Smooth muscle cell (in vitro differentiated cells): ENCODE data around the gene EVC. TPM values are rescaled to one million over a fixed set of nuclear protein-coding genes. Genes with fewer than 3 reads are reported as not detected.

Experiments used
- DNase-seq: peaks from one replicate; lab custom pipeline; 2025; ENCODE audit not compliant: unreplicated experiment; lab: John Stamatoyannopoulos, UW
- H2AFZ ChIP-seq: fragments of 200-600 bp; sonication (generic); 2 replicates; pipeline ENCODE4 v1.6.0; 2016; ENCODE audit warnings: antibody characterized with exemption, low read depth, mild to moderate bottlenecking
- H3F3A ChIP-seq: fragments of 200-600 bp; sonication (generic); 2 replicates; pipeline ENCODE4 v1.6.0; 2017; ENCODE audit warnings: antibody characterized with exemption, low read depth
- H3K27ac ChIP-seq: fragments of 200-600 bp; sonication (generic); 2 replicates; pipeline ENCODE4 v1.5.1; 2016; ENCODE audit warnings: low read depth, mild to moderate bottlenecking
- H3K27me3 ChIP-seq: fragments of 200-600 bp; sonication (generic); 2 replicates; pipeline ENCODE4 v1.6.1; 2016; ENCODE audit warnings: low read depth, mild to moderate bottlenecking
- H3K36me3 ChIP-seq: fragments of 200-600 bp; sonication (generic); 2 replicates; pipeline ENCODE4 v1.5.1; 2016; ENCODE audit warnings: low read depth
- H3K4me1 ChIP-seq: fragments of 200-600 bp; sonication (generic); 2 replicates; pipeline ENCODE4 v1.5.1; 2016; ENCODE audit warnings: low read depth
- H3K4me2 ChIP-seq: fragments of 200-600 bp; sonication (generic); 2 replicates; pipeline ENCODE4 v1.6.0; 2016; ENCODE audit warnings: mild to moderate bottlenecking
- H3K4me3 ChIP-seq: fragments of 200-600 bp; sonication (generic); 2 replicates; pipeline ENCODE4 v1.5.1; 2016; ENCODE audit warnings: mild to moderate bottlenecking
- H3K79me2 ChIP-seq: fragments of 200-600 bp; sonication (generic); 2 replicates; pipeline ENCODE4 v1.6.0; 2016; ENCODE audit warnings: low read depth, mild to moderate bottlenecking
- H3K9ac ChIP-seq: fragments of 200-600 bp; sonication (generic); 2 replicates; pipeline ENCODE4 v1.6.0; 2016; ENCODE audit warnings: low read depth
- H3K9me3 ChIP-seq: fragments of 200-600 bp; sonication (generic); replicated peaks from 2 replicates; pipeline ENCODE4 v1.5.1; 2016; ENCODE audit warnings: low read depth
- H4K20me1 ChIP-seq: fragments of 200-600 bp; sonication (generic); 2 replicates; pipeline ENCODE4 v1.6.0; 2016; ENCODE audit warnings: low read depth
- WGBS: methylation state at CpG from one replicate; pipeline ENCODE4 v1.1.7; 2016; ENCODE audit warnings: low lambda C conversion rate; 5-methylcytosine and 5-hydroxymethylcytosine counted together
- polyA plus RNA-seq: library from polyadenylated mRNA; unstranded; fragments of >200 nt; fragmentation: Nextera tagmentation; extraction: Ambion mirVana; gene quantifications from 2 replicates; pipeline ENCODE4 v1.2.1, GENCODE V29; 2016
- total RNA-seq: library from RNA; depleted of rRNA; stranded (reverse); fragments of >200 nt; gene quantifications from 2 replicates; pipeline ENCODE4 v1.2.3, GENCODE V29; 2014
- TF ChIP-seq, protein P1 (sequence below): fragments of 200-600 bp; sonication (generic); IDR thresholded peaks from 2 replicates; pipeline ENCODE4 v1.5.1; 2017; ENCODE audit warnings: borderline replicate concordance, mild to moderate bottlenecking, antibody characterized with exemption; ENCODE audit not compliant: insufficient read depth, poor library complexity, severe bottlenecking

Gene EVC
- total and polyA plus RNA-seq, 2 experiments from 2014 or later = 7.5 to 15.5 TPM

DNA sequence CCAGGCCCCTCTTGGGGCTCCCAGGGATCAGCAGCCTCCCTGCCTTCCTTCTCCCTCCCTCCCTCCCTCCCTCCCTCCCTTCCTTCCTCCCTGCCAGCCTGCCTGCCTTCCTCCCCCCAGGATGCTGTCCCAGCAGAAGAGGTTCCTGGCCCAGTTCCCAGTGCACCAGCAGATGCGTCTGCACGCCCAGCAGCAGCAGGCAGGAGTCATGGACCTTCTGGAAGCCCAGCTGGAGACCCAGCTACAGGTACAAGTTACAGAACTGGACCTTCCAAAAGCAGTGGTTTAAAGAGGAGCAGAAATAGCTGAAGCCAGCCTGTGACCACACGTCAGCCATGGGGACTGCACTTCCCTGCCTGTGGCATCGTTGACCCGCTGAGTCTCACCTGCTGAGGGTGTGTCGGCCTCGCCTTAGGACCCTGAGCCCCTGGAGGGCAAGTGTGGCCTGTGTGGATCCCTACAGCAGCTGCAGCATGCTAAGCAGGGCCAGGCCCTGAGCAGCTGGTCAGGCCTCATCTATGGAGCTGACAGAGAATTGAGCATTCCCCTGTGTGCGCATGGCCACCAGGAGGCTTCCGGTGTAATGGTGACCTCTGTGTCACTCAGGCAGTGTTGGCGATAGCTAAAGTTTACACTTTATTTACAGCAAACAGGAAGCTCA lies 97.2 kb downstream of the EVC start:
- Histone ChIP-seq H3K36me3 (no peaks in the 10 kb centered on the region), H3K9ac (no peak overlapping the region), H4K20me1 (peaks cover 9% of the 10 kb centered on the region), H3K27me3 (no peaks in the 10 kb centered on the region), H3K4me2 (no peak overlapping the region), H3F3A (no peaks in the 10 kb centered on the region), H2AFZ (no peak overlapping the region), H3K27ac (no peak overlapping the region), H3K4me1 (no peaks in the 10 kb centered on the region), H3K4me3 (no peak overlapping the region), H3K79me2 (no peaks in the 10 kb centered on the region), H3K9me3 (no peaks in the 10 kb centered on the region)
- TF ChIP-seq, protein P1, sequence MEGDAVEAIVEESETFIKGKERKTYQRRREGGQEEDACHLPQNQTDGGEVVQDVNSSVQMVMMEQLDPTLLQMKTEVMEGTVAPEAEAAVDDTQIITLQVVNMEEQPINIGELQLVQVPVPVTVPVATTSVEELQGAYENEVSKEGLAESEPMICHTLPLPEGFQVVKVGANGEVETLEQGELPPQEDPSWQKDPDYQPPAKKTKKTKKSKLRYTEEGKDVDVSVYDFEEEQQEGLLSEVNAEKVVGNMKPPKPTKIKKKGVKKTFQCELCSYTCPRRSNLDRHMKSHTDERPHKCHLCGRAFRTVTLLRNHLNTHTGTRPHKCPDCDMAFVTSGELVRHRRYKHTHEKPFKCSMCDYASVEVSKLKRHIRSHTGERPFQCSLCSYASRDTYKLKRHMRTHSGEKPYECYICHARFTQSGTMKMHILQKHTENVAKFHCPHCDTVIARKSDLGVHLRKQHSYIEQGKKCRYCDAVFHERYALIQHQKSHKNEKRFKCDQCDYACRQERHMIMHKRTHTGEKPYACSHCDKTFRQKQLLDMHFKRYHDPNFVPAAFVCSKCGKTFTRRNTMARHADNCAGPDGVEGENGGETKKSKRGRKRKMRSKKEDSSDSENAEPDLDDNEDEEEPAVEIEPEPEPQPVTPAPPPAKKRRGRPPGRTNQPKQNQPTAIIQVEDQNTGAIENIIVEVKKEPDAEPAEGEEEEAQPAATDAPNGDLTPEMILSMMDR = no peak
- WGBS = 96% methylated on average over 10 of the region's 10 CpGs
- no peak for DNase-seq

DNA sequence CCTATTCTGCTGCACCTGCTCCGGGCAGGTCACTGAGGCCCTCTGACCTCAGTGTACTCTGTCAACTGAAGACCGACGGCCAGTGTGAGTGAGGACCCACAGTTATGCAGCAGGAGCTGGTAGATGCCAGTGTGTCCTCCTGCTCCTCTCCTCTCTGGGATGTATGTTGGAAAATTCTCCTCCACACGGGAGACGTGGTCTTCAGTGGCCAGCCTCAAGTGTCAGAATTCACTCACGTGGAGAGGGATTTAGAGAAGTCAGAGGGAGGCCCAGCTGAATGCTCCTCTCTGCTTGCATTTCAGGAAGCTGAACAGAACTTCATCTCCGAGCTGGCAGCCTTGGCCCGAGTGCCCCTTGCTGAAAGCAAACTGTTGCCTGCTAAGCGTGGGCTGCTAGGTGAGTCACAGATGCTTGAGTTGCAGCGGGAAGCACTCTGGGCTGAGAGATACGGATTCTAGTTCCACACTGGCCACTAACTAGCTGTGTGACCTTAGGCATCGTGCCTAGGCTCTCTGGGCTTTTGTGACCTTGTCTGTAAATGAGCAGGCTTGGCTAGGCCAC lies 98.3 kb downstream of the EVC start:
- TF ChIP-seq, protein P1 = no peak
- no peaks in the 10 kb centered on the region for H3K4me1 ChIP-seq
- no peak overlapping the region for H3K9ac ChIP-seq
- H3K27ac ChIP-seq = no peak overlapping the region
- H4K20me1 ChIP-seq = peaks cover 18% of the 10 kb centered on the region
- H3F3A ChIP-seq = no peaks in the 10 kb centered on the region
- no peak overlapping the region for H3K4me2 ChIP-seq
- H3K9me3 ChIP-seq = no peaks in the 10 kb centered on the region
- 92% methylated on average over 12 of the region's 12 CpGs for WGBS
- no peaks in the 10 kb centered on the region for H3K79me2 ChIP-seq
- H3K36me3 ChIP-seq = no peaks in the 10 kb centered on the region
- H3K4me3 ChIP-seq = no peak overlapping the region
- no peaks in the 10 kb centered on the region for H3K27me3 ChIP-seq
- DNase-seq = no peak
- H2AFZ ChIP-seq = no peak overlapping the region

DNA sequence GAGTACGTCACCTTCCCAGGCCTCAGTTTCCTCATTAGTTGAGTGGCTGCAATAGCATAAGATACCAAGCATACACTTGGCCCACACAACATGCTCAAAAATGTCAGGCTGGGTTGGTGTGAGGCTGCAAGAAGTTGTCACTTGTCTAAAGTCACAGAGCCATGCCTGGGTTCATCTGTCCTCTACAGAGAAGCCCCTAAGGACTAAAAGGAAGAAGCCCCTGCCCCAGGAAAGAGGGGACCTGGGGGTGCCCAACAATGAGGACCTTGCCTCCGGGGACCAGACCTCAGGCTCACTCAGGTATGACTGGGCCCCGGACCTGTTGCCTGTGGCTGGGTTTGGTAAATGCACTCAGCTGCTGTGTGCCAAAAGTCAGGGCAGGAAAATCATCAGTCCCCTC lies 99.2 kb downstream of the EVC start:
- H3K4me2 ChIP-seq = no peak overlapping the region
- WGBS = 100% methylated on average over 3 of the region's 3 CpGs
- no peaks in the 10 kb centered on the region for H3K36me3 ChIP-seq
- no peaks in the 10 kb centered on the region for H3K9me3 ChIP-seq
- no peaks in the 10 kb centered on the region for H3K4me1 ChIP-seq
- H3K9ac ChIP-seq = no peak overlapping the region
- no peak overlapping the region for H2AFZ ChIP-seq
- no peak overlapping the region for H3K27ac ChIP-seq
- H3K4me3 ChIP-seq = no peak overlapping the region
- no peak for DNase-seq
- no peaks in the 10 kb centered on the region for H3K27me3 ChIP-seq
- TF ChIP-seq, protein P1 = no peak
- no peaks in the 10 kb centered on the region for H3F3A ChIP-seq
- no peaks in the 10 kb centered on the region for H3K79me2 ChIP-seq
- H4K20me1 ChIP-seq = peaks cover 26% of the 10 kb centered on the region
